Measurements from ENCODE around the gene TAMM41.

DNA sequence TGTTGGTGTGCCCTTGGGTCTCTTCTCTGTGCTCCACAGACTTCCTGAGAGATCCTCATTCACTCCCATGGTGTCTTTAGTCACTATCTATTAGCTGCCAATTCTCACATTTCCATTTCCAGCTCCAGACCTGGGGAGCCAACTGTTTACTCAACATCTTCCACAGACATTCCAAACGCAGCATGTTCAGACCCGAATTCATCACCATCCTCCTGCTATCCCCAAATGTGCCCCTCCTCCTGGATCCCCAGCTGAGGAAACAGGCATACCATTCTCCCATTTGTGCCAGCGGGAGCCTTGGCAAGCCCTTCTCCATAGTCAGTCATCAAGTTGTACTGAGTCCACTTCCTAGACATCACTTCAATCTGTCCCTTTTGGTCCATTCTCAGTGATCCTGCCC lies 67.1 kb downstream of the TAMM41 start:
- TF ChIP-seq CTCF (IDR thresholded peaks at IDR 0.05) (no peak), EZH2phosphoT487 (IDR thresholded peaks at IDR 0.05) (no peak), EZH2 (IDR thresholded peaks at IDR 0.05) (no peak)

All from neural progenitor cell (in vitro differentiated cells).